ENCODE data around the gene SLC2A4RG.

SLC2A4RG gene

DNA sequence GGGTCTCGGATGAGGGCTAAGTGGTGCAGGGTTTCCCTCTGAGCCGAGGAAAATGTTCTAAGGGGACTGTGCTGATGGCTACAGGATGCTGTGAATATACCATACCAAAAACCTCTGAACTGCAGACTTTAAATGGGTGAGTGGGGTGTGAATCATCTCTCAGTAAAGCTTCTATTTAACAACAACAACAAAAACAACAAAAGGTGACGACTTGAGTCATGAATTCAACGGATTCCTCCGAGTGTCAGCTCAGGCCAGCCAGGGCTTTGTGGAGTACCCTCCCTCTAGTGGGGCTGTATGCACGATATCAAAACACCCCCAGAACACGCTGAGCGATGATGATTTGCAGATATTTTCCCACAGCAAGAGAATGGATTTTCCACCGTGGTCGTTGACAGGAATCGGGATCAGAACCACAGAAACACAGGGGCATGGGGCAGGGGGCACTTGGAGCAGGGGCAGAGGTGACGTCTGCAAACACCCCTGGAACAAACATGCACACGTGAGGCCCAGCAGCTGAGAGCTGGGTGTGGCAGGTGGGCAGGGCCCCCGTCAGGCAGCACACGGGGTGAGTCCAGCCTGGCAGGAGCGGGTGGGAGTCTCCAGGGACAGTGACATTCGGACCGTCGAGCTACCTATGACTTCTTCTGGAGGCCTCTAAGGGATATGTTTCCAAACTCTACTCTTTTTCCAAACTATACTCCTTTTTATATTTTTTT, 38.6 kb downstream of the SLC2A4RG start:
- no peak for DNase-seq (ENCODE audit: low read depth)

- DNase-seq (ENCODE audit: low read depth), result no peak
These were observed 39.3 kb downstream of the SLC2A4RG start for GRCh38 chr20:63778857-63779256.

- DNase-seq (ENCODE audit: low read depth), result no peak
These were observed 41.6 kb downstream of the SLC2A4RG start for GRCh38 chr20:63781181-63781580.

DNA sequence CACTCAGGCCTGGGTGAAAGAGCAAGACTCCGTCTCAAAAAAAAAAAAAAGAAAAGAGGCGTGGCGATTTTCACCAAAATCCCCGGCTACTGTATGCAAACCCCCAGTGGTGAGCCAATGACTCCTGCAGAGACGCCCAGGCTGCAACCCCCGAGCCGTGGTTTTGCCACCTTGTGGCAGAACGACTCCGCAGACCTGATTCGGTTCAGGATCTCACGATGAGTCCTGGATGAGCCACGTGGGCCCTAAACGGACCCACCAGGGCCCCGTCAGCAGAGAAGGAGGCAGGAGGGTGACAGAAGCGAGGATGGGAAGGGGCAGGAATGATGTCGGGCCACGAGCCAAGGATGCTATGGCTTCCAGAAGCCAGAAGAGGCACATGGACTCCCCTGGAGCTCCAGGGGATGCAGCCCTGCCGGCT, 42.5 kb downstream of the SLC2A4RG start:
- peak; percentile 40 for DNase-seq (ENCODE audit: low read depth)

GRCh38 chr20:63782521-63782971, 43.0 kb downstream of the SLC2A4RG start:
- no peak for DNase-seq (ENCODE audit: low read depth)

DNA sequence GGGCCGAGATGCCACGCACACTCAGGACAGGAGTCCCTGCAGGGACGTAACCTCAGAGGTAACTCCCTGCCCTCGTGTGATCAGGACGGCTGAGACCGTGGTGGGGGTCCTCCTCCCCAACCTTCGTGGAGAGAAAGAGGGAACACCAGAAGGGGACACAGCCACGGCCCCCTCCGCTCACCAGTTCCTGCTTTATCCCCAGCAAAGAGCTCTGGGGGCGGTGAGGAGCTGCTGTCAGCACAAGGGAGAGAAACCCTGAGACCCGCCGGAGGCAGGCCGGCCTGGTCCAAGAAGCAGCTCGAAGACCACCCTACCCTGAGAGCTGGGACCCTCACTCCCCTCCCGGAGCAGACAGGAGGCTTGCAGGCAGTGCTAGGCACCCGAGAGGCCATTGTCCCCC, 44.4 kb downstream of the SLC2A4RG start:
- no peak for DNase-seq (ENCODE audit: low read depth)

DNA sequence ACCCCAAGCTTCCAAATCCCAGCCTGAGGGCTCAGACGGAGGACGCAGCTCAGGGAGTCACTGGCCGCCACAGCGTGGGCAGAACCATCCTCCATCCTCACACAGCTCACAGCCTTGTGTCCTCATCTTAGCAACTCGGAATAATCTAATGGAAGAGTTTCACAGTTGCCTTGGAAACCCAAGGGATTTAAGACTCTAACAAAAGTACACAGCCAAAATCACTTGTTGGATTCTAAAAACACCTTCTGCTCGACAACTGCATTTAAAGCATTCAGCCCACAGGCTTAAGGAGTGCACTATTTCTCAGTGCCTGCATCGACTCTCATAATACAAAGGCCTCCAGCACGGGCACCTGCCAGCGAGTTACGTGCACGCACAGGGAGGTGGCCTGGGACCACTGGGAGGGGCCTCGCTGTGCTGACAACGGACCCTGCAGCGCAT, 46.1 kb downstream of the SLC2A4RG start:
- DNase-seq (ENCODE audit: low read depth), result no peak

DNA sequence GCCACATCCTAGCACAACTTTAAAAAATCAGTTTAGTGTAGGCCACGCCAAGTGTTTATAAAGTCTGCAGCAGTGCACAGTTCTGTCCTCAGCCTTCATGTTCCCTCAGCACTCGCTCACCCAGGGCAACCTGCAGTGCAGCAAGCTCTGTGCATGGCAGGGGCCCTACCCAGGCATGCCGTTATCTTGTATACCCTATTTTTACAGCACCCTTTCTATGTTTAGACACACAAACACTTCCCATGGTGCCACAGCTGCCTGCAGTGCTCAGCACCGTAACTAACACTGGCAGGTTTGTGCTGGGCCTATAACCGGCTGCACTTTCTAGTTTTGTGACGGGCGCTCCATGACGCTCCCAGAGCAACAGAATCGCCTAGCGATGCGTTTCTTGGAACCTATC, 47.7 kb downstream of the SLC2A4RG start:
- DNase-seq (ENCODE audit: low read depth), result no peak

GRCh38 chr20:63787749-63788148, 48.2 kb downstream of the SLC2A4RG start:
- DNase-seq (ENCODE audit: low read depth), result no peak

DNA sequence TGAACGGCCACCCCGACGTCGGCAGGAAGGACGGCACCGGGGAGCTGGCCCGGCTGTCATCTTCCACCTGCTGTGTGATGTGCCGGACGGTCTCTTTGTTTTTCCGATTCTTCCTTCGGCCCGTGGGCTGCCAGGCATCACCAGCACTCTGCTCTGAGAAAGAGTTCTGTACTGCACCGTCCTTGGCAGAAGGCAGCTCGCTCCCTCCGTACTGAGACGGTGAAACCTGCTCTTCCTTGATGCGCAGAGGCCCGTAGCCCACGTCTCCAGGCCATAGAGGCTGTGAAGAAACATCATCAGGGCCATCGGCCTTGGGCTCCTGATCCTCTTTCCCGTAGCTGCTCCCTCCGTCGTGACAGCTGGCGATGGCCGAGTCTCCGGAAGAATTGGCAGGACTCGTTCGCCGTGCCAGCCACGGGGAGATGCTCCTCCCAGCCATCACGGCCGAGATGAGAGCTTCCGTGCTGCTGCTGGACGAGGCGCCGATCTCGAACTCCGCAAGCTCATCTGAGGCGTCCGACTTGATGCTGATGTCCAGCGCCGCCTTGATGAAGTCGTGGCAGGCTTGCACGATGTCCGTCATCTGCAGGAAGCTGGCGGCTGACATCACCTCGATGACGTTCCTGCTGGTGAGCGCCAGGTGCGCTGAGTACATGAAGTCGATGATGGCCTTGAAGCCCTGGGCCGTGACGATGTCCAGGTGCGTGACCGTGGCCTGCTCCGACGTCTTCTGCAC, 50.4 kb downstream of the SLC2A4RG start:
- no peak for DNase-seq (ENCODE audit: low read depth)

GRCh38 chr20:63790572-63791168, 51.1 kb downstream of the SLC2A4RG start:
- DNase-seq (ENCODE audit: low read depth), result no peak

- DNase-seq (ENCODE audit: low read depth), result no peak
These were observed 52.1 kb downstream of the SLC2A4RG start for GRCh38 chr20:63791497-63792156.

DNA sequence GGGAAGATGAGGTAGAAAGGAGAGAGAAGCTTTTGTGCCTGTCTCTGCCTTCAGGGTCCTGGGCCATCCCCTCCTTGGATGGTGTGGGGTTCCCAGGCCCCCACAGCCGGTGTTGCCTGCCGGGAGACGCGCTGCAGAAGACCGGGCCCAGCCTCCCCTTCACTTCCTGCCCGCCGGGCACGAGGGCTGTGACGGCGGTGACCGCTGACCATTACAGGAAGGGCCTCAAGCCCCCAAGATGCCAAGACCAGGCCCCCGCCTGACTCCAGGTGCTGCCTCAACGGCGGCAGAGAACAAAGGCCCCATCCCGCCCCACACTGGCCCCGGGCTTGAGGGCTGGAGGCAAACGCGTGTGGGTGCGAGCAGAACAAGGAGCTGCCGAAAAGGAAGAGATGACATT, 53.3 kb downstream of the SLC2A4RG start:
- DNase-seq (ENCODE audit: low read depth), result no peak

Measured in activated T-helper 1 cell treated with Interleukin-2 at 50 U/mL for 16 hours (primary cell).